ENCODE results near the gene AMY2B.

GRCh38 chr1:103569493-103569892, 1.9 kb upstream of the AMY2B start:
- TF ChIP-seq POLR2AphosphoS5 (IDR thresholded peaks at IDR 0.05; ENCODE audit: low read depth, low read length), result no peak
- TF ChIP-seq CTCF (IDR thresholded peaks at IDR 0.05), result no peak
- TF ChIP-seq TCF7L2 (IDR thresholded peaks at IDR 0.05; ENCODE audit: low read depth, low read length), result no peak
